GM23338 (cell line): ENCODE results near the gene SREK1IP1.

Source experiments
- JUNB ChIP-seq: IDR thresholded peaks from one replicate; pipeline ENCODE4 v1.6.1; 2016; ENCODE audit warnings: antibody characterized with exemption; ENCODE audit not compliant: unreplicated experiment
- POLR2AphosphoS5 ChIP-seq: IDR thresholded peaks from 2 replicates; pipeline ENCODE4 v1.6.1; 2016; ENCODE audit warnings: antibody characterized with exemption, low read depth
- TF ChIP-seq, protein P1 (sequence below), 2 experiments: fragments of 200-600 bp in 1 of 2; sonication (generic) in 1 of 2; conservative IDR thresholded peaks; 2 replicates each; pipeline versions ENCODE4 v1.5.1 to v1.6.1; 2016 to 2017; ENCODE audit warnings: antibody characterized with exemption in 2 of 2, low read depth in 2 of 2, mild to moderate bottlenecking in 2 of 2, moderate library complexity in 1 of 2
- TF ChIP-seq, protein P2 (sequence below): IDR thresholded peaks from one replicate; pipeline ENCODE4 v1.6.1; 2018; ENCODE audit warnings: antibody characterized with exemption; ENCODE audit not compliant: unreplicated experiment

GRCh38 chr5:64788156-64788555 lies 19.7 kb upstream of the SREK1IP1 start:
- TF ChIP-seq, protein P1, sequence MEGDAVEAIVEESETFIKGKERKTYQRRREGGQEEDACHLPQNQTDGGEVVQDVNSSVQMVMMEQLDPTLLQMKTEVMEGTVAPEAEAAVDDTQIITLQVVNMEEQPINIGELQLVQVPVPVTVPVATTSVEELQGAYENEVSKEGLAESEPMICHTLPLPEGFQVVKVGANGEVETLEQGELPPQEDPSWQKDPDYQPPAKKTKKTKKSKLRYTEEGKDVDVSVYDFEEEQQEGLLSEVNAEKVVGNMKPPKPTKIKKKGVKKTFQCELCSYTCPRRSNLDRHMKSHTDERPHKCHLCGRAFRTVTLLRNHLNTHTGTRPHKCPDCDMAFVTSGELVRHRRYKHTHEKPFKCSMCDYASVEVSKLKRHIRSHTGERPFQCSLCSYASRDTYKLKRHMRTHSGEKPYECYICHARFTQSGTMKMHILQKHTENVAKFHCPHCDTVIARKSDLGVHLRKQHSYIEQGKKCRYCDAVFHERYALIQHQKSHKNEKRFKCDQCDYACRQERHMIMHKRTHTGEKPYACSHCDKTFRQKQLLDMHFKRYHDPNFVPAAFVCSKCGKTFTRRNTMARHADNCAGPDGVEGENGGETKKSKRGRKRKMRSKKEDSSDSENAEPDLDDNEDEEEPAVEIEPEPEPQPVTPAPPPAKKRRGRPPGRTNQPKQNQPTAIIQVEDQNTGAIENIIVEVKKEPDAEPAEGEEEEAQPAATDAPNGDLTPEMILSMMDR (conservative IDR thresholded peaks at IDR 0.05; ENCODE audit: low read depth in 2 of 2), result no peak
- TF ChIP-seq POLR2AphosphoS5 (no peak), JUNB (no peak)
- TF ChIP-seq, protein P2, sequence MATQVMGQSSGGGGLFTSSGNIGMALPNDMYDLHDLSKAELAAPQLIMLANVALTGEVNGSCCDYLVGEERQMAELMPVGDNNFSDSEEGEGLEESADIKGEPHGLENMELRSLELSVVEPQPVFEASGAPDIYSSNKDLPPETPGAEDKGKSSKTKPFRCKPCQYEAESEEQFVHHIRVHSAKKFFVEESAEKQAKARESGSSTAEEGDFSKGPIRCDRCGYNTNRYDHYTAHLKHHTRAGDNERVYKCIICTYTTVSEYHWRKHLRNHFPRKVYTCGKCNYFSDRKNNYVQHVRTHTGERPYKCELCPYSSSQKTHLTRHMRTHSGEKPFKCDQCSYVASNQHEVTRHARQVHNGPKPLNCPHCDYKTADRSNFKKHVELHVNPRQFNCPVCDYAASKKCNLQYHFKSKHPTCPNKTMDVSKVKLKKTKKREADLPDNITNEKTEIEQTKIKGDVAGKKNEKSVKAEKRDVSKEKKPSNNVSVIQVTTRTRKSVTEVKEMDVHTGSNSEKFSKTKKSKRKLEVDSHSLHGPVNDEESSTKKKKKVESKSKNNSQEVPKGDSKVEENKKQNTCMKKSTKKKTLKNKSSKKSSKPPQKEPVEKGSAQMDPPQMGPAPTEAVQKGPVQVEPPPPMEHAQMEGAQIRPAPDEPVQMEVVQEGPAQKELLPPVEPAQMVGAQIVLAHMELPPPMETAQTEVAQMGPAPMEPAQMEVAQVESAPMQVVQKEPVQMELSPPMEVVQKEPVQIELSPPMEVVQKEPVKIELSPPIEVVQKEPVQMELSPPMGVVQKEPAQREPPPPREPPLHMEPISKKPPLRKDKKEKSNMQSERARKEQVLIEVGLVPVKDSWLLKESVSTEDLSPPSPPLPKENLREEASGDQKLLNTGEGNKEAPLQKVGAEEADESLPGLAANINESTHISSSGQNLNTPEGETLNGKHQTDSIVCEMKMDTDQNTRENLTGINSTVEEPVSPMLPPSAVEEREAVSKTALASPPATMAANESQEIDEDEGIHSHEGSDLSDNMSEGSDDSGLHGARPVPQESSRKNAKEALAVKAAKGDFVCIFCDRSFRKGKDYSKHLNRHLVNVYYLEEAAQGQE, result no peak
